SU-DHL-6 (cell line): ENCODE results near the gene UPK3B.
"Not testable (repeated sequence)": the region's sequence is repeated elsewhere in the genome, so short reads cannot be mapped to it uniquely, and the experiment has no call there.

ENCODE experiments used
- H2AFZ ChIP-seq: fragments of 200-600 bp; sonication (generic); 2 replicates; pipeline ENCODE4 v1.6.1; 2014; ENCODE audit warnings: low read depth, mild to moderate bottlenecking, moderate library complexity, mixed read lengths, antibody characterized with exemption, low read length; ENCODE audit not compliant: severe bottlenecking
- H3F3A ChIP-seq: fragments of 200-600 bp; shearing (Covaris generic); 2 replicates; pipeline ENCODE4 v1.6.0; 2016; ENCODE audit warnings: antibody characterized with exemption, mild to moderate bottlenecking; ENCODE audit not compliant: insufficient read depth
- H3K27ac ChIP-seq: fragments of 200-600 bp; sonication (generic); 2 replicates; pipeline ENCODE4 v1.5.1; 2016; ENCODE audit warnings: low read depth, mild to moderate bottlenecking, low read length, moderate library complexity, mixed read lengths
- H3K27me3 ChIP-seq: fragments of 200-600 bp; sonication (generic), shearing (Covaris generic); 2 replicates; pipeline ENCODE4 v1.6.0; 2014; ENCODE audit warnings: mild to moderate bottlenecking, low read length
- H3K36me3 ChIP-seq: fragments of 200-600 bp; sonication (generic); 2 replicates; pipeline ENCODE4 v1.6.1; 2014; ENCODE audit warnings: mild to moderate bottlenecking, low read length, mixed read lengths
- H3K4me2 ChIP-seq: fragments of 300-600, 200-600 bp; shearing (Covaris generic), sonication (generic); 2 replicates; pipeline ENCODE4 v1.6.0; 2014; ENCODE audit warnings: low read length, low read depth, mild to moderate bottlenecking; ENCODE audit not compliant: poor library complexity, severe bottlenecking
- H3K4me3 ChIP-seq: fragments of 200-600 bp; sonication (generic); 2 replicates; pipeline ENCODE4 v1.5.1; 2014; ENCODE audit warnings: antibody characterized with exemption, low read length, mild to moderate bottlenecking, mixed read lengths; ENCODE audit not compliant: insufficient read depth, poor library complexity, severe bottlenecking
- H3K79me2 ChIP-seq: fragments of 200-600 bp; sonication (generic); 2 replicates; pipeline ENCODE4 v1.6.1; 2014; ENCODE audit warnings: mild to moderate bottlenecking, low read length, moderate library complexity; ENCODE audit not compliant: insufficient read depth
- H3K9ac ChIP-seq: fragments of 200-600 bp; sonication (generic); 2 replicates; pipeline ENCODE4 v1.7.0; 2014; ENCODE audit warnings: mild to moderate bottlenecking, low read length
- H3K9me2 ChIP-seq: fragments of 200-600 bp; sonication (generic); replicated peaks from 2 replicates; pipeline ENCODE4 v1.6.1; 2014; ENCODE audit warnings: low read length; ENCODE audit not compliant: insufficient read depth
- H3K9me3 ChIP-seq: fragments of 200-600 bp; sonication (generic); 2 replicates; pipeline ENCODE4 v1.6.1; 2014; ENCODE audit warnings: low read length, mixed read lengths; ENCODE audit not compliant: insufficient read depth
- H4K20me1 ChIP-seq: fragments of 200-600 bp; sonication (generic); 2 replicates; pipeline ENCODE4 v1.6.1; 2014; ENCODE audit warnings: low read depth, mild to moderate bottlenecking, antibody characterized with exemption, low read length, moderate library complexity, mixed read lengths

Gene UPK3B

DNA sequence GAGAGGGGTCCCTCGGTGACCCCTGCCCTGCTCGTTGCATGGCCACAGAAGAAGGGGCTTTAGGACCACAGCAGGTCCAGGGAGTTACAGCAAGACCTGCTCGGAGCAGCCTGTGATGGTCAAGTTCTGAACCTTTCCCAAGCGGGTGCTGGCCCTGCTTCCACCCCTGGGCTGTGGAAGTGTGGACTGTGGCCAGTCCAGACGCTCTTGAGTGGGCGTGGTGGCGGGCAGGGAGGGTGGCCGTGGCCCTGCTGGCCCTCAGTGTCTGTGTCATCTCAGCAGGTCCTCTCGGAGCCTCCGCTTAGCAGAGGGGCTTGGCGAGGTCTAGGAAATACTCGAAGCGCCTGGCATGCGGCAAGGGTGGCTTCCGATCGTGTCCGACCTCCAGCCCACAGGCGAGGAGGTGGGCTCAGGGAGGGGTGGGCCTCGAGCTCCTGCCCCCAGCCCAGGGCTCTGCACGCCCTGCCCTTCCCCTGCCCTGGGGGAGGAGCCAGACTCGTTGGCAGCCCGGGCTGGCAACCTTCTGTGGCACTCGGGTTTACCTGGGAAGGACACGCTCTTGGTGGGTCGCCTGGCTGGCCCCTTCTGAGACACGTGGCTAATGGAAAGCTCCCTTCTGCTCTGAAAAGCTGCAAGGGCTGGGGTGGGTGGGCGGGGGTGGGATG lies 12.3 kb upstream of the UPK3B start:
- not testable (repeated sequence) for H3K4me3 ChIP-seq, H3K9ac ChIP-seq, H4K20me1 ChIP-seq, H3K9me2 ChIP-seq, H3K79me2 ChIP-seq, H3K4me2 ChIP-seq, H2AFZ ChIP-seq, H3K27ac ChIP-seq, H3K9me3 ChIP-seq, H3K27me3 ChIP-seq, H3F3A ChIP-seq, H3K36me3 ChIP-seq

DNA sequence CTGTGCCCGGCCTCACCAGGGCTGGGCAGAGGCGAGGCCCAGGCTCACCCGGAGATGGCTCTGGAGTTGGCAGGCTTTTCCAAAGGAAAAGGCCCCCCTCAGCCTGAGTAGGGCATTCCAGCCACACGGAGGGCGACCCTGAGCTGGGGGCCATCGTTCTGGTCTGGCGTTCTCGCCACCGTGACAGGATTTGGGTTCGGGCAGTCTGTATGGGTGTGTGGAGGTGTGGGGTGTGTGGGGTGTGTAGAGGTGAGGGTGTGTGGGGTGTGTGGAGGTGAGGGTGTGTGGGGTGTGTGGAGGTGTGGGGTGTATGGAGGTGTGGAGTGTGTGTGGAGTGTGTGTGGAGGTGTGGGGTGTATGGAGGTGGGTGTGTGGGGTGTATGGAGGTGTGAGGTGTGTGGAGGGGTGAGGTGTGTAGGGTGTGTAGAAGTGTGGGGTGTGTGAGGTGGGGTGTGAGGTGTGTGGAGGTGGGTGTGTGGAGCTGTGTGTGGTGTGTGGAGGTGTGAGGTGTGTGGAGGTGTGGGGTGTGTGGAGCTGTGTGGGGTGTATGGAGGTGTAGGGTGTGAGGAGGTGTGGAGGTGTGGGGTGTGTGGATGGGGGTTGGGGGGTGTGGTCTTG lies 11.7 kb upstream of the UPK3B start:
- H3K79me2 ChIP-seq, H3K4me3 ChIP-seq, H3K4me2 ChIP-seq, H3K36me3 ChIP-seq, H3F3A ChIP-seq, H3K27ac ChIP-seq, H3K9me2 ChIP-seq, H3K27me3 ChIP-seq, H2AFZ ChIP-seq, H4K20me1 ChIP-seq, H3K9ac ChIP-seq, H3K9me3 ChIP-seq: not testable (repeated sequence)

DNA sequence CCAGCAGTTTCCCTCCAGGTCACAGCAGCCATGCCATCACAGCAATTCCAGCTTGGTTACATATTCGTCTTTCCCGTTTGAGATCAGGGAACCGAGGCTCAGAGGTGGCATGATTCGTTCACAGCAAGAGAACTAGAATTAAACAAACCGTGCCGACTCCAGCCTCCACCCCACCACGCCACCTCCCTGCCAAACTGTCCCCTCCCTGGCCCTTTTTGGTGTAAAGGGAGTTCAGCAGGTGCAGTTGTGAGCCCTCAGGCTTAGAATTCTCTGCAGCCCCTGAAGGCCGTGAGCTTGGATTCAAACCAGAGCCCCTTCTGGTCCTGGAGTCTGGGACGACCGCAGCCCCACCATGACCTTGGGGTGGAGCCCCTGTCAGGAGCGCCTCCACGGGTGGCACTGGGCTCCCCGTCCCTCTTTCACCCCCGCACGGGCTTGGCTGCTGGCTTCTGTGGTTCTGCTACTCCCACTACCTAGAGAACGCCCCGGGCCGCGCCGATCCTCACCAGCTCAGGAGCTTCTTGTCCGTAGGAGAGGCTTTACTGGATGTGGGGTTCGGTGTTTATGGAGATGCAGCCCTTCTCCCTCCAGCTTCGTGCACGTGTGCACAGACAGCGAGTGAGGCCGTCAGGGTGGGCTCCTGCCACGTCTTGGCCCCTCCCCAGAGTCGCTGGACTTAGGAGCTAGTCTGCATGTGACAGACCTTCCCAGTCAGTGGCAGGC lies 11.0 kb upstream of the UPK3B start:
- not testable (repeated sequence) for H3K9me3 ChIP-seq, H2AFZ ChIP-seq, H4K20me1 ChIP-seq, H3K9me2 ChIP-seq, H3F3A ChIP-seq, H3K9ac ChIP-seq, H3K27ac ChIP-seq, H3K4me3 ChIP-seq, H3K36me3 ChIP-seq, H3K4me2 ChIP-seq, H3K27me3 ChIP-seq, H3K79me2 ChIP-seq

DNA sequence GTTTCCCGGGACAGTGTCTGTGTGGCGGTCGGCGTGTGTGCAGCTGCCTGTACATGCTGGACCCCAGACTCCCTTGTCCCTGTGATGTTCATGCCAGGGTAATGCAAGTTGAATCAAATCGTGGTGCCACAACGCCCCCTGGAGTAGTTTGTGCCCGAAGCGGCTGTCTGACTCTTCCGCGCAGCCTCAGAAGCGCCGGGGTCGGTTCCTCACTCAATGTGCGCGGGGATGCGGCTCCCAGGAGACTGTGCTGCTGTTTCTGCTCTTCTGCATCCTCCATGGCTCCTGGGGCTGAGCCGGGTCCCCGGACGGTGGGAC lies 10.5 kb upstream of the UPK3B start:
- not testable (repeated sequence) for H3K79me2 ChIP-seq, H3K4me3 ChIP-seq, H3K36me3 ChIP-seq, H3K27ac ChIP-seq, H3K9me3 ChIP-seq, H3K27me3 ChIP-seq, H3K9me2 ChIP-seq, H3F3A ChIP-seq, H3K9ac ChIP-seq, H3K4me2 ChIP-seq, H4K20me1 ChIP-seq, H2AFZ ChIP-seq

DNA sequence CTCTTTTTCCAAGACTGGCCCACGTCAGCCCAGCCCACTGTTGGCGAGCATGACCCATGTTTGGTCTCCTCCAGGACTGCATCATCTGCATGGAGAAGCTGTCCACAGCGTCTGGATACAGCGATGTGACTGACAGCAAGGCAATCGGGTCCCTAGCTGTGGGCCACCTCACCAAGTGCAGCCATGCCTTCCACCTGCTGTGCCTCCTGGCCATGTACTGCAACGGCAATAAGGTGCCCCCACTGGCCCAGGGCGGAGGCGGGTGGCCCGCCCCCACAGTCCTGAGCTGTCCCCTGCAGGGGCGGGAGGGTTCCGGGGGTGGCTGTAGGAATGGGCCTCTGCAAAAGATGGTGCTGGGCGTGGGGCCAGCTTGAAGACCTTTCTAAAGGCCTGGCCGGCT lies 8.1 kb upstream of the UPK3B start:
- H3K27me3 ChIP-seq, H3K79me2 ChIP-seq, H3K9ac ChIP-seq, H4K20me1 ChIP-seq, H3K9me3 ChIP-seq, H3K9me2 ChIP-seq, H3K4me2 ChIP-seq, H3K27ac ChIP-seq, H3K4me3 ChIP-seq, H3F3A ChIP-seq, H3K36me3 ChIP-seq, H2AFZ ChIP-seq: not testable (repeated sequence)

DNA sequence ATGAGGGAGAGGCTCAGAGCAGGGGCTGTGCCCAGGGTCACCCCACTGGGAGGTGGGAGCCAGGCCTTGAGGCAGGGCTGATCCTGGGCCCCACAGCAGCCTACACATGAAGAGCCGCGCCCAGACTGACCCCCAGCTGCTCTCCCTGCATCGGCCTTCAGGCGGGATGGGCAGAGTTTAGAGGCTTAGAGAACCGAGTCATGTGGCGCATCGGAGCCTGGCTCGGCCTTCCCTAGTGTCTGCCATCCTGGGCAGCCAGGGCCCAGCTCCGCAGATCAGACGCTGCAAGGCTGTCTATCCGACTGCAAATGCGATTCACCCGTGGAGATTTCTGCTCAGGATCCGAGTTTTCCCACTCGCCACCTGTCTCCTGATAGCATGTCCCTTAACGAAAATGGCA lies 7.5 kb upstream of the UPK3B start:
- not testable (repeated sequence) for H3K9me3 ChIP-seq, H2AFZ ChIP-seq, H4K20me1 ChIP-seq, H3K9me2 ChIP-seq, H3K4me3 ChIP-seq, H3F3A ChIP-seq, H3K27me3 ChIP-seq, H3K27ac ChIP-seq, H3K79me2 ChIP-seq, H3K9ac ChIP-seq, H3K4me2 ChIP-seq, H3K36me3 ChIP-seq

DNA sequence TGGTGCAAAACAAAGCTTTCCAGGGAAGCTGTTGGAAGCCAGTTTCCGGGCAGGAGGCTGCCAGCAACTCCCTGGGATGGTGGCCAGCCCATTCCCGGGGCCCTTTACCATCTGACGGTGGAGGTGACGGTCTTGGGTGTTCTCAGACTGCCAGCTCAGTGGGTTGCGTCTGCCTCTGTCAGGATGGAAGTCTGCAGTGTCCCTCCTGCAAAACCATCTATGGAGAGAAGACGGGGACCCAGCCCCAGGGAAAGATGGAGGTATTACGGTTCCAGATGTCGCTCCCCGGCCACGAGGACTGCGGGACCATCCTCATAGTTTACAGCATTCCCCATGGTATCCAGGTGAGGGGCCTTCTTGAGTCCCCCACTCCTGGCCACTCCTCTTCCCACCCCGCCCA lies 7.1 kb upstream of the UPK3B start:
- not testable (repeated sequence) for H4K20me1 ChIP-seq, H3K9me3 ChIP-seq, H3K9me2 ChIP-seq, H3K27ac ChIP-seq, H3F3A ChIP-seq, H3K4me3 ChIP-seq, H3K4me2 ChIP-seq, H3K79me2 ChIP-seq, H3K27me3 ChIP-seq, H2AFZ ChIP-seq, H3K36me3 ChIP-seq, H3K9ac ChIP-seq
